K562 (cell line): ENCODE data around the gene EPHX1.
A peak's percentile ranks its signal among the peaks of the same experiment; 100 is the strongest.

ENCODE experiments used
- BCL6 ChIP-seq: fragments of 250-450 bp; sonication (Bioruptor Pico); IDR thresholded peaks from 2 replicates; pipeline ENCODE4 v1.4.0; 2020
- CCNT2 ChIP-seq: IDR thresholded peaks from 2 replicates; pipeline ENCODE4 v1.6.1; 2011; ENCODE audit warnings: borderline replicate concordance, low read depth, mild to moderate bottlenecking, moderate library complexity, mixed read lengths, low read length; ENCODE audit not compliant: insufficient read length; ENCODE audit errors: extremely low read depth
- ESRRA ChIP-seq: fragments of 450-650 bp; IDR thresholded peaks from 2 replicates; pipeline ENCODE4 v1.6.1; 2014; ENCODE audit warnings: low read depth, mild to moderate bottlenecking, moderate library complexity, borderline replicate concordance
- FOXM1 ChIP-seq, 2 experiments: fragments of 450-650 bp in 1 of 2; sonication (generic) in 1 of 2; formaldehyde crosslinking in 1 of 2; IDR thresholded peaks; 2 replicates each; pipeline versions ENCODE4 v1.6.1 to v1.9.0; 2017 to 2022; ENCODE audit warnings: low read depth in 2 of 2, mild to moderate bottlenecking in 2 of 2, missing genetic modification reagents in 1 of 2, moderate library complexity in 1 of 2
- GATA2 ChIP-seq: sonication (generic); formaldehyde crosslinking; IDR thresholded peaks from 2 replicates; pipeline ENCODE4 v1.4.0; 2020; ENCODE audit warnings: mild to moderate bottlenecking, missing genetic modification reagents
- MAX ChIP-seq: sonication (generic); formaldehyde crosslinking; IDR thresholded peaks from 2 replicates; pipeline ENCODE4 v1.9.0; 2022; ENCODE audit warnings: mild to moderate bottlenecking, missing genetic modification reagents
- MEIS2 ChIP-seq: fragments of 450-650 bp; IDR thresholded peaks from 2 replicates; pipeline ENCODE4 v1.6.1; 2014; ENCODE audit warnings: mild to moderate bottlenecking; ENCODE audit not compliant: partially characterized antibody
- ZNF146 ChIP-seq: IDR thresholded peaks from one replicate; pipeline ENCODE4 v1.6.1; 2018; ENCODE audit warnings: missing compliant biosample characterization; ENCODE audit not compliant: unreplicated experiment
- ZNF165 ChIP-seq: fragments of 250-450 bp; sonication (Bioruptor Pico); IDR thresholded peaks from 2 replicates; pipeline ENCODE4 v1.4.0; 2020; ENCODE audit warnings: borderline replicate concordance
- ZNF644 ChIP-seq: fragments of 200-800 bp; sonication (Bioruptor generic); IDR thresholded peaks from 2 replicates; pipeline ENCODE4 v1.6.1; 2016; ENCODE audit warnings: low read depth, missing genetic modification characterization, missing compliant biosample characterization
- ZZZ3 ChIP-seq: fragments of 450-650 bp; IDR thresholded peaks from 2 replicates; pipeline ENCODE4 v1.6.1; 2016; ENCODE audit warnings: antibody characterized with exemption, mild to moderate bottlenecking, moderate library complexity
- TF ChIP-seq, protein P1 (sequence below), 3 experiments: IDR thresholded peaks in 2 of 3; conservative IDR thresholded peaks in 1 of 3; 2 replicates each; pipeline ENCODE4 v1.5.1; 2011 to 2012; ENCODE audit warnings: low read length in 3 of 3, mild to moderate bottlenecking in 3 of 3, control low read depth in 2 of 3, improper control_type of control experiment in 1 of 3, inconsistent platforms in 1 of 3, low read depth in 1 of 3, mixed read lengths in 1 of 3, moderate library complexity in 1 of 3; ENCODE audit not compliant: insufficient read depth in 2 of 3
- TF ChIP-seq, protein P2 (sequence below): sonication (generic); formaldehyde crosslinking; IDR thresholded peaks from 2 replicates; pipeline ENCODE4 v1.5.0; 2020; ENCODE audit warnings: missing genetic modification reagents

- TF ChIP-seq MEIS2 (peak; percentile 27), FOXM1 (IDR thresholded peaks at IDR 0.05; ENCODE audit: low read depth) (no peak), FOXM1 (CRISPR knock-in tag; IDR thresholded peaks at IDR 0.05; ENCODE audit: low read depth) (no peak), BCL6 (no peak), MAX (CRISPR knock-in tag) (peak; percentile 31; the same call in 1 of the 2 replicates), ZNF165 (CRISPR knock-in tag) (no peak), CCNT2 (peak; percentile 80), ZZZ3 (no peak), GATA2 (no peak), ZNF644 (tag) (no peak), ZNF146 (no peak), ESRRA (no peak)
- TF ChIP-seq, protein P1, sequence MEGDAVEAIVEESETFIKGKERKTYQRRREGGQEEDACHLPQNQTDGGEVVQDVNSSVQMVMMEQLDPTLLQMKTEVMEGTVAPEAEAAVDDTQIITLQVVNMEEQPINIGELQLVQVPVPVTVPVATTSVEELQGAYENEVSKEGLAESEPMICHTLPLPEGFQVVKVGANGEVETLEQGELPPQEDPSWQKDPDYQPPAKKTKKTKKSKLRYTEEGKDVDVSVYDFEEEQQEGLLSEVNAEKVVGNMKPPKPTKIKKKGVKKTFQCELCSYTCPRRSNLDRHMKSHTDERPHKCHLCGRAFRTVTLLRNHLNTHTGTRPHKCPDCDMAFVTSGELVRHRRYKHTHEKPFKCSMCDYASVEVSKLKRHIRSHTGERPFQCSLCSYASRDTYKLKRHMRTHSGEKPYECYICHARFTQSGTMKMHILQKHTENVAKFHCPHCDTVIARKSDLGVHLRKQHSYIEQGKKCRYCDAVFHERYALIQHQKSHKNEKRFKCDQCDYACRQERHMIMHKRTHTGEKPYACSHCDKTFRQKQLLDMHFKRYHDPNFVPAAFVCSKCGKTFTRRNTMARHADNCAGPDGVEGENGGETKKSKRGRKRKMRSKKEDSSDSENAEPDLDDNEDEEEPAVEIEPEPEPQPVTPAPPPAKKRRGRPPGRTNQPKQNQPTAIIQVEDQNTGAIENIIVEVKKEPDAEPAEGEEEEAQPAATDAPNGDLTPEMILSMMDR (IDR thresholded peaks at IDR 0.05 in 2 of 3, conservative IDR thresholded peaks at IDR 0.05 in 1 of 3; ENCODE audit: insufficient read depth in 2 of 3, low read depth in 1 of 3, low read length in 3 of 3): peak; percentile 20 to 60 (median 54); a peak in 4 of 6 replicates
- TF ChIP-seq, protein P2, sequence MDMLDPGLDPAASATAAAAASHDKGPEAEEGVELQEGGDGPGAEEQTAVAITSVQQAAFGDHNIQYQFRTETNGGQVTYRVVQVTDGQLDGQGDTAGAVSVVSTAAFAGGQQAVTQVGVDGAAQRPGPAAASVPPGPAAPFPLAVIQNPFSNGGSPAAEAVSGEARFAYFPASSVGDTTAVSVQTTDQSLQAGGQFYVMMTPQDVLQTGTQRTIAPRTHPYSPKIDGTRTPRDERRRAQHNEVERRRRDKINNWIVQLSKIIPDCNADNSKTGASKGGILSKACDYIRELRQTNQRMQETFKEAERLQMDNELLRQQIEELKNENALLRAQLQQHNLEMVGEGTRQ (CRISPR knock-in tag): peak; percentile 1; the same call in 1 of the 2 replicates
Observed at GRCh38 chr1:225809842-225810578, at the start of gene EPHX1.
